NCI-H345 treated with DMSO at 0.1 percent for 48 hours (cell line): ENCODE data around the gene GREB1L.

Source experiments
- DNase-seq: peaks from one replicate; lab custom pipeline; 2025; ENCODE audit not compliant: unreplicated experiment; lab: John Stamatoyannopoulos, UW

Gene GREB1L

GRCh38 chr18:21479721-21480120 lies 237.7 kb downstream of the GREB1L start:
- no peak for DNase-seq

- no peak for DNase-seq
Observed at GRCh38 chr18:21481739-21482138, 239.7 kb downstream of the GREB1L start.

- no peak for DNase-seq
Observed at GRCh38 chr18:21483051-21483450, 241.0 kb downstream of the GREB1L start.

- no peak for DNase-seq
Observed at GRCh38 chr18:21484851-21485636, 243.0 kb downstream of the GREB1L start.

- no peak for DNase-seq
Observed at GRCh38 chr18:21486905-21487437, 244.9 kb downstream of the GREB1L start.

GRCh38 chr18:21489119-21489750 lies 247.2 kb downstream of the GREB1L start:
- DNase-seq, result peak; percentile 25

GRCh38 chr18:21489919-21490495 lies 248.0 kb downstream of the GREB1L start:
- DNase-seq, result no peak

- no peak for DNase-seq
Observed at GRCh38 chr18:21490748-21491147, 248.7 kb downstream of the GREB1L start.

GRCh38 chr18:21496277-21496835 lies 254.3 kb downstream of the GREB1L start:
- DNase-seq, result no peak

- no peak for DNase-seq
Observed at GRCh38 chr18:21499997-21500396, 258.0 kb downstream of the GREB1L start.

- DNase-seq, result no peak
Observed at GRCh38 chr18:21502661-21503060, 260.6 kb downstream of the GREB1L start.

- no peak for DNase-seq
Observed at GRCh38 chr18:21507913-21508701, 266.1 kb downstream of the GREB1L start.

GRCh38 chr18:21509062-21509461 lies 267.0 kb downstream of the GREB1L start:
- no peak for DNase-seq

- DNase-seq, result no peak
Observed at GRCh38 chr18:21513292-21513691, 271.3 kb downstream of the GREB1L start.

GRCh38 chr18:21513741-21514140 lies 271.7 kb downstream of the GREB1L start:
- DNase-seq, result no peak

GRCh38 chr18:21522530-21522929 lies 280.5 kb downstream of the GREB1L start:
- DNase-seq, result no peak

GRCh38 chr18:21525916-21526315 lies 283.9 kb downstream of the GREB1L start:
- no peak for DNase-seq

GRCh38 chr18:21526463-21526862 lies 284.4 kb downstream of the GREB1L start:
- no peak for DNase-seq

GRCh38 chr18:21534327-21534726 lies 292.3 kb downstream of the GREB1L start:
- no peak for DNase-seq

GRCh38 chr18:21538230-21538629 lies 296.2 kb downstream of the GREB1L start:
- no peak for DNase-seq

- DNase-seq, result no peak
Observed at GRCh38 chr18:21546423-21546822, 304.4 kb downstream of the GREB1L start.
